K562 (cell line): ENCODE measurements around the gene SLC45A3. TPM values are rescaled to one million over a fixed set of nuclear protein-coding genes. Genes with fewer than 3 reads are reported as not detected.

Experiments
- BCOR ChIP-seq: fragments of 450-650 bp; IDR thresholded peaks from 2 replicates; pipeline ENCODE4 v1.6.1; 2016
- C11orf30 ChIP-seq: fragments of 450-650 bp; IDR thresholded peaks from 2 replicates; pipeline ENCODE4 v1.6.1; 2016; ENCODE audit warnings: low read depth, mild to moderate bottlenecking
- CHD2 ChIP-seq: IDR thresholded peaks from 2 replicates; pipeline ENCODE4 v1.6.1; 2011; ENCODE audit warnings: low read depth, low read length
- FOXJ2 ChIP-seq: fragments of 200-800 bp; sonication (Bioruptor generic); IDR thresholded peaks from 2 replicates; pipeline ENCODE4 v1.6.1; 2016; ENCODE audit warnings: missing genetic modification characterization, missing compliant biosample characterization
- MAZ ChIP-seq, 2 experiments: fragments of 450-650 bp in 1 of 2; sonication (generic) in 1 of 2; formaldehyde crosslinking; IDR thresholded peaks in 1 of 2; conservative IDR thresholded peaks in 1 of 2; 2 replicates each; pipeline versions ENCODE4 v1.4.0 to v1.5.0; 2020; ENCODE audit warnings: mild to moderate bottlenecking in 1 of 2, missing genetic modification reagents in 1 of 2
- NCOA6 ChIP-seq: fragments of 450-650 bp; IDR thresholded peaks from 2 replicates; pipeline ENCODE4 v1.6.1; 2017; ENCODE audit warnings: mild to moderate bottlenecking
- NELFE ChIP-seq: IDR thresholded peaks from 2 replicates; pipeline ENCODE4 v1.6.1; 2011; ENCODE audit warnings: mild to moderate bottlenecking; ENCODE audit not compliant: insufficient read depth, insufficient read length
- RUNX1 ChIP-seq: sonication (generic); IDR thresholded peaks from 2 replicates; pipeline ENCODE4 v1.6.1; 2016; ENCODE audit warnings: antibody characterized with exemption, low read depth
- SAFB ChIP-seq: fragments of 200-400 bp; formaldehyde crosslinking; IDR thresholded peaks from 2 replicates; pipeline ENCODE4 v1.6.1; 2017; ENCODE audit warnings: low read depth, low read length, borderline replicate concordance
- SMAD1 ChIP-seq: fragments of 150-350 bp; IDR thresholded peaks from 2 replicates; pipeline ENCODE4 v1.6.1; 2014; ENCODE audit warnings: low read length, low read depth; ENCODE audit not compliant: partially characterized antibody
- SMARCB1 ChIP-seq: IDR thresholded peaks from 2 replicates; pipeline ENCODE4 v1.6.1; 2011; ENCODE audit warnings: improper control_type of control experiment, low read depth; ENCODE audit not compliant: insufficient read length
- XRCC3 ChIP-seq: fragments of 450-650 bp; IDR thresholded peaks from 2 replicates; pipeline ENCODE4 v1.6.1; 2017; ENCODE audit warnings: mild to moderate bottlenecking, moderate library complexity
- ZFPM2 ChIP-seq: fragments of 250-450 bp; sonication (Bioruptor Pico); IDR thresholded peaks from 2 replicates; pipeline ENCODE4 v1.5.1; 2022; ENCODE audit warnings: mild to moderate bottlenecking
- ZNF57 ChIP-seq: fragments of 450-650 bp; formaldehyde crosslinking; IDR thresholded peaks from 2 replicates; pipeline ENCODE4 v1.4.0; 2020; ENCODE audit warnings: mild to moderate bottlenecking, moderate library complexity
- polyA plus RNA-seq, 8 experiments: library from polyadenylated mRNA; depleted of rRNA in 4 of 8; stranded (reverse) in 5 of 8; unstranded in 3 of 8; fragments of >200 nt; fragmentation: Nextera tagmentation in 2 of 8; fragmentation: Illumina TruSeq in 1 of 8; extraction: Ambion mirVana in 2 of 8; extraction: Trizol in 1 of 8; gene quantifications; 2 replicates each; pipeline versions ENCODE4 v1.2.1 to v1.2.3, GENCODE V29; 2011 to 2014; ENCODE audit warnings: inconsistent platforms in 1 of 8, missing spikeins in 1 of 8
- total RNA-seq, 7 experiments: library from RNA; depleted of rRNA in 6 of 7; stranded (reverse); fragments of >200 nt in 6 of 7; fragmentation: Illumina TruSeq in 2 of 7; extraction: Trizol in 2 of 7; gene quantifications; 2 replicates each; pipeline versions ENCODE4 v1.2.1 to v1.2.3, GENCODE V29; 2011 to 2021; ENCODE audit warnings: low replicate concordance in 1 of 7
- TF ChIP-seq, protein P1 (sequence below): sonication (generic); formaldehyde crosslinking; IDR thresholded peaks from 2 replicates; pipeline ENCODE4 v1.8.0; 2022; ENCODE audit warnings: mild to moderate bottlenecking, missing genetic modification reagents
- TF ChIP-seq, protein P2 (sequence below): sonication (generic); formaldehyde crosslinking; IDR thresholded peaks from 2 replicates; pipeline ENCODE4 v1.8.0; 2022; ENCODE audit warnings: missing genetic modification reagents, mild to moderate bottlenecking, borderline replicate concordance
- TF ChIP-seq, protein P3 (sequence below): sonication (generic); formaldehyde crosslinking; IDR thresholded peaks from 2 replicates; pipeline ENCODE4 v1.8.1; 2023; ENCODE audit warnings: mild to moderate bottlenecking, missing genetic modification reagents
- TF ChIP-seq, protein P4 (sequence below): sonication (generic); formaldehyde crosslinking; IDR thresholded peaks from 2 replicates; pipeline ENCODE4 v1.8.0; 2022; ENCODE audit warnings: mild to moderate bottlenecking, missing genetic modification reagents, borderline replicate concordance
- TF ChIP-seq, protein P5 (sequence below): fragments of 250-450 bp; sonication (Bioruptor Pico); IDR thresholded peaks from 2 replicates; pipeline ENCODE4 v1.5.0; 2021

SLC45A3 gene
- total and polyA plus RNA-seq, 9 of the 15 experiments (the other 6 are each of a cell fraction or from before 2014, with no cell fraction given): 0.06 to 3.3 (median 1.3) TPM

DNA sequence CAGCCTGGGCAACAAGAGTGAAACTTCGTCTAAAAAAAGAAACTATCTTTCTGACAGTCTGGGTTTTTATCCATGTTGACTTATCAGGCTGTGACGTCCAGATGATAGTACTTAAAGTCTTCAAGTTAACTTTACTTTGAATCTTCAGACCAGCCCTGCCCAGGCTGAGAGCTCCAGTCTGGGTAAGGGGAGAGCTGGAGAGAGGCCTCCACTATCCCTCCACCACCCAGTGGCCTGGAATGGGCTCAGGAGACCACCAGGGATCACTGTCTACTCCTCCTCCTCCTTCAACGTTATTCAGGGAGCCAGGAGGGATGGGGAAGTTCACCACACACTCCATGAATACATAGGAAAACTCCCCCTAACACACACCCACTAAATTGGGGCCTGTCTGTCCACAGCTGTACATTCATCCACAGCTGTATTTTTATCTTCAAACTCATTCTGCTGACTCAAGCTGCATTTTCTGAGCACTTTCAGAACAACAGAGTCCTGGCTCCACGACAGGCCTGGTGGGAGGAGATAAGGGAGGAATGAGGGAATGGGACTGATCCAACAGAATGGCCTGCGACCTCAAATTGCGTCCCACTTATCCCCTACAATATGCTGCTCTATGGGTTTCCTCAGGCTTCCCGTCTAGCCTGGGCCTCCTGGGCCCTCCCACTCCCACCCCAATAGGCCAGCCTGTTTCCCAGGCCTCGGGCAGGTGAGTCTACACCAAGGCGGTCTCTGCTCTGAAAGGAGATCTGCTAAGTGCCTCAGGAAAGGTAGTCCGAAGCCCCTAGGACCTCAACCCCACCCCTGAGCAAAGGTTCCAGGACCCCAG is 1.8 kb downstream of the SLC45A3 start (continued):
- TF ChIP-seq, protein P1, sequence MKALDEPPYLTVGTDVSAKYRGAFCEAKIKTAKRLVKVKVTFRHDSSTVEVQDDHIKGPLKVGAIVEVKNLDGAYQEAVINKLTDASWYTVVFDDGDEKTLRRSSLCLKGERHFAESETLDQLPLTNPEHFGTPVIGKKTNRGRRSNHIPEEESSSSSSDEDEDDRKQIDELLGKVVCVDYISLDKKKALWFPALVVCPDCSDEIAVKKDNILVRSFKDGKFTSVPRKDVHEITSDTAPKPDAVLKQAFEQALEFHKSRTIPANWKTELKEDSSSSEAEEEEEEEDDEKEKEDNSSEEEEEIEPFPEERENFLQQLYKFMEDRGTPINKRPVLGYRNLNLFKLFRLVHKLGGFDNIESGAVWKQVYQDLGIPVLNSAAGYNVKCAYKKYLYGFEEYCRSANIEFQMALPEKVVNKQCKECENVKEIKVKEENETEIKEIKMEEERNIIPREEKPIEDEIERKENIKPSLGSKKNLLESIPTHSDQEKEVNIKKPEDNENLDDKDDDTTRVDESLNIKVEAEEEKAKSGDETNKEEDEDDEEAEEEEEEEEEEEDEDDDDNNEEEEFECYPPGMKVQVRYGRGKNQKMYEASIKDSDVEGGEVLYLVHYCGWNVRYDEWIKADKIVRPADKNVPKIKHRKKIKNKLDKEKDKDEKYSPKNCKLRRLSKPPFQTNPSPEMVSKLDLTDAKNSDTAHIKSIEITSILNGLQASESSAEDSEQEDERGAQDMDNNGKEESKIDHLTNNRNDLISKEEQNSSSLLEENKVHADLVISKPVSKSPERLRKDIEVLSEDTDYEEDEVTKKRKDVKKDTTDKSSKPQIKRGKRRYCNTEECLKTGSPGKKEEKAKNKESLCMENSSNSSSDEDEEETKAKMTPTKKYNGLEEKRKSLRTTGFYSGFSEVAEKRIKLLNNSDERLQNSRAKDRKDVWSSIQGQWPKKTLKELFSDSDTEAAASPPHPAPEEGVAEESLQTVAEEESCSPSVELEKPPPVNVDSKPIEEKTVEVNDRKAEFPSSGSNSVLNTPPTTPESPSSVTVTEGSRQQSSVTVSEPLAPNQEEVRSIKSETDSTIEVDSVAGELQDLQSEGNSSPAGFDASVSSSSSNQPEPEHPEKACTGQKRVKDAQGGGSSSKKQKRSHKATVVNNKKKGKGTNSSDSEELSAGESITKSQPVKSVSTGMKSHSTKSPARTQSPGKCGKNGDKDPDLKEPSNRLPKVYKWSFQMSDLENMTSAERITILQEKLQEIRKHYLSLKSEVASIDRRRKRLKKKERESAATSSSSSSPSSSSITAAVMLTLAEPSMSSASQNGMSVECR (CRISPR knock-in tag): peak; percentile 79
- TF ChIP-seq ZFPM2 (CRISPR knock-in tag) (no peak), NELFE (no peak), SAFB (no peak), BCOR (peak; percentile 87), SMARCB1 (no peak), CHD2 (no peak), ZNF57 (CRISPR knock-in tag) (no peak), SMAD1 (peak; percentile 63), C11orf30 (peak; percentile 99), XRCC3 (no peak), RUNX1 (peak; percentile 71; the same call in 1 of the 2 replicates), NCOA6 (no peak), FOXJ2 (tag) (peak; percentile 70), MAZ (CRISPR knock-in tag; conservative IDR thresholded peaks at IDR 0.05 in 1 of 2, IDR thresholded peaks at IDR 0.05 in 1 of 2) (peak in 1 of 2 experiments; percentile 64; a peak in 2 of 4 replicates)
- TF ChIP-seq, protein P2, sequence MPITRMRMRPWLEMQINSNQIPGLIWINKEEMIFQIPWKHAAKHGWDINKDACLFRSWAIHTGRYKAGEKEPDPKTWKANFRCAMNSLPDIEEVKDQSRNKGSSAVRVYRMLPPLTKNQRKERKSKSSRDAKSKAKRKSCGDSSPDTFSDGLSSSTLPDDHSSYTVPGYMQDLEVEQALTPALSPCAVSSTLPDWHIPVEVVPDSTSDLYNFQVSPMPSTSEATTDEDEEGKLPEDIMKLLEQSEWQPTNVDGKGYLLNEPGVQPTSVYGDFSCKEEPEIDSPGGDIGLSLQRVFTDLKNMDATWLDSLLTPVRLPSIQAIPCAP (CRISPR knock-in tag): 0 out of 2 replicates have a peak, but pooled peaks have one; percentile 46
- TF ChIP-seq, protein P3, sequence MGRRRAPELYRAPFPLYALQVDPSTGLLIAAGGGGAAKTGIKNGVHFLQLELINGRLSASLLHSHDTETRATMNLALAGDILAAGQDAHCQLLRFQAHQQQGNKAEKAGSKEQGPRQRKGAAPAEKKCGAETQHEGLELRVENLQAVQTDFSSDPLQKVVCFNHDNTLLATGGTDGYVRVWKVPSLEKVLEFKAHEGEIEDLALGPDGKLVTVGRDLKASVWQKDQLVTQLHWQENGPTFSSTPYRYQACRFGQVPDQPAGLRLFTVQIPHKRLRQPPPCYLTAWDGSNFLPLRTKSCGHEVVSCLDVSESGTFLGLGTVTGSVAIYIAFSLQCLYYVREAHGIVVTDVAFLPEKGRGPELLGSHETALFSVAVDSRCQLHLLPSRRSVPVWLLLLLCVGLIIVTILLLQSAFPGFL (CRISPR knock-in tag): no peak
- TF ChIP-seq, protein P4, sequence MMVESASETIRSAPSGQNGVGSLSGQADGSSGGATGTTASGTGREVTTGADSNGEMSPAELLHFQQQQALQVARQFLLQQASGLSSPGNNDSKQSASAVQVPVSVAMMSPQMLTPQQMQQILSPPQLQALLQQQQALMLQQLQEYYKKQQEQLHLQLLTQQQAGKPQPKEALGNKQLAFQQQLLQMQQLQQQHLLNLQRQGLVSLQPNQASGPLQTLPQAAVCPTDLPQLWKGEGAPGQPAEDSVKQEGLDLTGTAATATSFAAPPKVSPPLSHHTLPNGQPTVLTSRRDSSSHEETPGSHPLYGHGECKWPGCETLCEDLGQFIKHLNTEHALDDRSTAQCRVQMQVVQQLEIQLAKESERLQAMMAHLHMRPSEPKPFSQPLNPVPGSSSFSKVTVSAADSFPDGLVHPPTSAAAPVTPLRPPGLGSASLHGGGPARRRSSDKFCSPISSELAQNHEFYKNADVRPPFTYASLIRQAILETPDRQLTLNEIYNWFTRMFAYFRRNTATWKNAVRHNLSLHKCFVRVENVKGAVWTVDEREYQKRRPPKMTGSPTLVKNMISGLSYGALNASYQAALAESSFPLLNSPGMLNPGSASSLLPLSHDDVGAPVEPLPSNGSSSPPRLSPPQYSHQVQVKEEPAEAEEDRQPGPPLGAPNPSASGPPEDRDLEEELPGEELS (CRISPR knock-in tag): peak; percentile 26; the same call in 1 of the 2 replicates
- TF ChIP-seq, protein P5, sequence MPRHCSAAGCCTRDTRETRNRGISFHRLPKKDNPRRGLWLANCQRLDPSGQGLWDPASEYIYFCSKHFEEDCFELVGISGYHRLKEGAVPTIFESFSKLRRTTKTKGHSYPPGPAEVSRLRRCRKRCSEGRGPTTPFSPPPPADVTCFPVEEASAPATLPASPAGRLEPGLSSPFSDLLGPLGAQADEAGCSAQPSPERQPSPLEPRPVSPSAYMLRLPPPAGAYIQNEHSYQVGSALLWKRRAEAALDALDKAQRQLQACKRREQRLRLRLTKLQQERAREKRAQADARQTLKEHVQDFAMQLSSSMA (CRISPR knock-in tag): no peak
